ENCODE data around the gene MCL1. TPM values are rescaled to one million over a fixed set of nuclear protein-coding genes. Genes with fewer than 3 reads are reported as not detected.

The MCL1 gene
- total RNA-seq, 4 donors from 2014 or later: 212 to 353 (median 317) TPM

GRCh38 chr1:150557065-150557600 lies 22.3 kb downstream of the MCL1 start:
- peak overlapping the region in 3 of 4 donors; percentile 6 to 100 (median 100) for H3K27ac ChIP-seq
- peaks cover 0 to 41% of the 10 kb centered on the region in 2 donors for H3K36me3 ChIP-seq
- H3K4me1 ChIP-seq: peaks cover 0 to 68% (median 23%) of the 10 kb centered on the region in 3 donors
- TF ChIP-seq CTCF (IDR thresholded peaks at IDR 0.05) (no peak), EP300 (IDR thresholded peaks at IDR 0.05) (no peak), POLR2A (IDR thresholded peaks at IDR 0.05) (no peak), POLR2AphosphoS5 (IDR thresholded peaks at IDR 0.05) (no peak)
- no peak for ATAC-seq
- WGBS, 2 donors (ENCODE audit: low coverage in 1 of 2): no CpG with 5 or more reads among the region's 26 CpGs
- H3K4me3 ChIP-seq: no peak overlapping the region
- no peaks in the 10 kb centered on the region for H3K9me3 ChIP-seq
- H3K27me3 ChIP-seq: no peaks in the 10 kb centered on the region

GRCh38 chr1:150555971-150556865 lies 23.2 kb downstream of the MCL1 start:
- Histone ChIP-seq H3K27me3 (no peaks in the 10 kb centered on the region), H3K4me1 (peaks cover 0 to 75% (median 32%) of the 10 kb centered on the region in 3 donors), H3K36me3 (peaks cover 0 to 41% of the 10 kb centered on the region in 2 donors), H3K4me3 (no peak overlapping the region), H3K27ac (peak overlapping the region in 3 of 4 donors; percentile 6 to 100 (median 15)), H3K9me3 (no peaks in the 10 kb centered on the region)
- no peak for TF ChIP-seq POLR2A (IDR thresholded peaks at IDR 0.05)
- ATAC-seq: no peak
- WGBS, 2 donors (ENCODE audit: low coverage in 1 of 2): 60% methylated on average over 1 of the region's 26 CpGs; no CpG with 5 or more reads in 1 of the 2 donors

DNA sequence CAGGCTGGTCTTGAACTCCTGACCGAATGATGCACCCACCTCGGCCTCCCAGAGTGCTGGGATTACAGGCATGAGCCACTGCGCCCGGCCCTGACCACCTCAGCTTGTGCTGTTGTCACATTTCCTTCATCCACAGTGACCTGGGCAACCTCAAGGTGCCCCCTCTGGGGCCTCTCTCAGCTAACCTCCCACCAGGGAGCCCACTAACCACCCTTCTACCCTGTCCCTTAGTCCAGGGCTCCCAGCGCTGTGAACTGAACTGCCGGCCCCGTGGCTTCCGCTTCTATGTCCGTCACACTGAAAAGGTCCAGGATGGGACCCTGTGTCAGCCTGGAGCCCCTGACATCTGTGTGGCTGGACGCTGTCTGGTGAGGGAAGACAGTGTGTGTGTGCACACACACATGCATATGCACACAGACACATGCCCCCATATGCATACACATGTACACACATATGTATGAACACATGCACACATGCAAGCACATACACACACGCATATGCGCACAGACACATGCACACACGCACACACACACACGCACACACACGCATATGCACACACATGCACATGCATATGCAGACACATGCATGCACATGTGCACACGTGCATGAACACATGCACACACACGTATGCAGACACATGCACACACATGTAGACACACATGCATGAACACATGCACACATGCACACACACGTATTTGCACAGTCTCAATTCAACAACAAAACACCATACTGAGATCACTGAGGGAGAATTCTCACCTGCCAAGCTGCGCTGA lies 24.0 kb downstream of the MCL1 start:
- Histone ChIP-seq H3K4me3 (no peak overlapping the region), H3K27ac (peak overlapping the region in 1 of 4 donors; percentile 2), H3K36me3 (peaks cover 0 to 41% of the 10 kb centered on the region in 2 donors), H3K4me1 (peaks cover 0 to 79% (median 34%) of the 10 kb centered on the region in 3 donors), H3K27me3 (no peaks in the 10 kb centered on the region), H3K9me3 (no peaks in the 10 kb centered on the region)
- ATAC-seq: no peak
- WGBS, 2 donors (ENCODE audit: low coverage in 1 of 2): 89% methylated on average over 11 of the region's 19 CpGs; no CpG with 5 or more reads in 1 of the 2 donors
- TF ChIP-seq POLR2A (IDR thresholded peaks at IDR 0.05) (no peak), CTCF (IDR thresholded peaks at IDR 0.05) (no peak), POLR2AphosphoS5 (IDR thresholded peaks at IDR 0.05) (peak; percentile 51)

GRCh38 chr1:150554086-150554452 lies 25.3 kb downstream of the MCL1 start:
- peaks cover 0 to 78% (median 25%) of the 10 kb centered on the region in 3 donors for H3K4me1 ChIP-seq
- H3K27ac ChIP-seq: peak overlapping the region in 3 of 4 donors; percentile 91 to 98 (median 96)
- TF ChIP-seq EP300 (IDR thresholded peaks at IDR 0.05): no peak
- WGBS, 2 donors (ENCODE audit: low coverage in 1 of 2): 60 to 100% methylated on average over 1 of the region's 8 CpGs
- ATAC-seq: no peak
- no peak overlapping the region for H3K4me3 ChIP-seq
- H3K9me3 ChIP-seq: no peaks in the 10 kb centered on the region
- peaks cover 0 to 41% of the 10 kb centered on the region in 2 donors for H3K36me3 ChIP-seq
- no peaks in the 10 kb centered on the region for H3K27me3 ChIP-seq

GRCh38 chr1:150553392-150554085 lies 25.9 kb downstream of the MCL1 start:
- 77% methylated on average over 4 of the region's 23 CpGs; no CpG with 5 or more reads in 1 of the 2 donors for WGBS, 2 donors (ENCODE audit: low coverage in 1 of 2)
- peaks cover 0 to 74% (median 25%) of the 10 kb centered on the region in 3 donors for H3K4me1 ChIP-seq
- no peaks in the 10 kb centered on the region for H3K9me3 ChIP-seq
- no peak overlapping the region for H3K4me3 ChIP-seq
- TF ChIP-seq EP300 (IDR thresholded peaks at IDR 0.05) (no peak), CTCF (IDR thresholded peaks at IDR 0.05) (no peak), POLR2AphosphoS5 (IDR thresholded peaks at IDR 0.05) (no peak), POLR2A (IDR thresholded peaks at IDR 0.05) (peak in 1 of 2 donors; percentile 14)
- ATAC-seq: no peak
- H3K36me3 ChIP-seq: peaks cover 0 to 41% of the 10 kb centered on the region in 2 donors
- no peaks in the 10 kb centered on the region for H3K27me3 ChIP-seq
- peak overlapping the region in 3 of 4 donors; percentile 91 to 98 (median 96) for H3K27ac ChIP-seq

All from gastroesophageal sphincter (tissue), 4 donors.